Fibroblast of lung (primary cell): ENCODE measurements around the gene PLOD3.

Experiments used
- EZH2 ChIP-seq: IDR thresholded peaks from 2 replicates; pipeline ENCODE4 v1.5.1; 2012; ENCODE audit warnings: low read length, control low read depth, mild to moderate bottlenecking; ENCODE audit errors: missing control alignments
- TF ChIP-seq, protein P1 (sequence below), 2 donors: IDR thresholded peaks in 1 of 2; conservative IDR thresholded peaks in 1 of 2; 1 replicate in 1 of 2; 2 replicates in 1 of 2; pipeline ENCODE4 v1.5.1; 2011 to 2012; ENCODE audit warnings: low read length in 2 of 2, control low read depth in 1 of 2, inconsistent platforms in 1 of 2, low read depth in 1 of 2, mild to moderate bottlenecking in 1 of 2

DNA sequence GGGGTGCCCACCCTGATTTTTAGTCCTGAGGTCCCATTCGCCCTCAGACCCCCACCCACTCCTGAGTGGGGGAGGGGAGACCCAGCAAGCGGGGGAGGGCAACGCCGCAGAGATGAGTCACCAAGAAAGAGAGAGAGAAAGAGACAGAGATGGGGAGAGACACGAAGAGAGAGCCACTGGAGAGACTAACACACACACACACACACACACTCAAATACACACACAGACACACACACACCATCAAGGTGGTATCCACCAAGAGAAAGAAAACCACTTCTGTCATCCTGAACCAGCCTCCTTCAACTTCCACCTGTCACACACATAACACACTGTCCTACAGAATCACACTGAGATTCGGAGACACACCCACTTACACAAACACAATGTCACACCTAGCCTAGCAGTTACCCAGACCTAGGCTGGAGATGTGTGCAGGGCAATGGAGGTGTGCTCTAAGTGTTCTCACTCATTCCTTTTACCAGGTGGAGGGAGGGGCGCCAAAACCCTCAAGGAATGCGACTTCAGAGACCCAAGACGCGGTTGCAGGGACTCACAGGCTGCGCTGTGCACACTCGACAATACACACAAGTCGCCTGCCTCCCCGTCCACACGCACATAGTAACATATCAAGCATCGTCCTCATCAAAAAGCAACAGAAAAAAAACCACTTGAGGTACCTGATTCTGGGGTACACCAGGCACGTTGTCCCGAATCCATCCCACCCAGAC is 48.1 kb downstream of the PLOD3 start:
- TF ChIP-seq, protein P1, sequence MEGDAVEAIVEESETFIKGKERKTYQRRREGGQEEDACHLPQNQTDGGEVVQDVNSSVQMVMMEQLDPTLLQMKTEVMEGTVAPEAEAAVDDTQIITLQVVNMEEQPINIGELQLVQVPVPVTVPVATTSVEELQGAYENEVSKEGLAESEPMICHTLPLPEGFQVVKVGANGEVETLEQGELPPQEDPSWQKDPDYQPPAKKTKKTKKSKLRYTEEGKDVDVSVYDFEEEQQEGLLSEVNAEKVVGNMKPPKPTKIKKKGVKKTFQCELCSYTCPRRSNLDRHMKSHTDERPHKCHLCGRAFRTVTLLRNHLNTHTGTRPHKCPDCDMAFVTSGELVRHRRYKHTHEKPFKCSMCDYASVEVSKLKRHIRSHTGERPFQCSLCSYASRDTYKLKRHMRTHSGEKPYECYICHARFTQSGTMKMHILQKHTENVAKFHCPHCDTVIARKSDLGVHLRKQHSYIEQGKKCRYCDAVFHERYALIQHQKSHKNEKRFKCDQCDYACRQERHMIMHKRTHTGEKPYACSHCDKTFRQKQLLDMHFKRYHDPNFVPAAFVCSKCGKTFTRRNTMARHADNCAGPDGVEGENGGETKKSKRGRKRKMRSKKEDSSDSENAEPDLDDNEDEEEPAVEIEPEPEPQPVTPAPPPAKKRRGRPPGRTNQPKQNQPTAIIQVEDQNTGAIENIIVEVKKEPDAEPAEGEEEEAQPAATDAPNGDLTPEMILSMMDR (conservative IDR thresholded peaks at IDR 0.05 in 1 of 2, IDR thresholded peaks at IDR 0.05 in 1 of 2; ENCODE audit: low read depth in 1 of 2, low read length in 2 of 2) = no peak
- no peak for TF ChIP-seq EZH2
